NCI-H2029 (cell line): ENCODE data around the gene KARS1.

ENCODE experiments used
- DNase-seq: peaks from one replicate; lab custom pipeline; 2025; lab: John Stamatoyannopoulos, UW

The KARS1 gene

DNA sequence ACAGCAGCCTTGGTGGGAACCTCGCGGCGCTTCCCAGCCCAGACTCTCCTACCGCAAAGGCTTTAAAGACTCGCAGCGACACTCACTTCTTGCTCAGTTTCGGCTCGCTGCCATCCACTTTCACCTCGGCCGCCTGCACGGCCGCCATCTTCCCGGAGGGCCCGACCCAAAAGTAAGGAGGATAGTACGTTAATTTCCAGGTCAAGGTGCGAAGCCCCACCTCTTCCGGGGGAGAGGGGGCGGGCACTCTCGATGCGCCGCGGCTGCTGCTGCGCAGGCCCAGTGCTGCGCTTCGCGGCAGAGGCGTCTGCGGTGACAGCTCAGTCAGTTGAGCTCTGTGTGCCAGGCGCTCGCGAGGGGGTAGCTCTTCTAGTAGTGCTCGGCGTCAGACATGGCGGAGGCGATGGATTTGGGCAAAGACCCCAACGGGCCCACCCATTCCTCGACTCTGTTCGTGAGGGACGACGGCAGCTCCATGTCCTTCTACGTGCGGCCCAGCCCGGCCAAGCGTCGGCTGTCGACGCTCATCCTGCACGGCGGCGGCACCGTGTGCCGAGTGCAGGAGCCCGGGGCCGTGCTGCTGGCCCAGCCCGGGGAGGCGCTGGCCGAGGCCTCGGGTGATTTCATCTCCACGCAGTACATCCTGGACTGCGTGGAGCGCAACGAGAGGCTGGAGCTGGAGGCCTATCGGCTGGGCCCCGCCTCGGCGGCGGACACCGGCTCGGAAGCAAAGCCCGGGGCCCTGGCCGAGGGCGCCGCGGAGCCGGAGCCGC lies at the start of gene KARS1, which contains the start of gene TERF2IP:
TSS of gene KARS1 (minus strand) at position 174 of the 773 bp plus-strand sequence. CDS start at position 148, 26 bp downstream.
TSS of gene TERF2IP (plus strand) at position 282 of the 773 bp plus-strand sequence. CDS start at position 392, 110 bp downstream.
- DNase-seq, result peak; percentile 75

DNA sequence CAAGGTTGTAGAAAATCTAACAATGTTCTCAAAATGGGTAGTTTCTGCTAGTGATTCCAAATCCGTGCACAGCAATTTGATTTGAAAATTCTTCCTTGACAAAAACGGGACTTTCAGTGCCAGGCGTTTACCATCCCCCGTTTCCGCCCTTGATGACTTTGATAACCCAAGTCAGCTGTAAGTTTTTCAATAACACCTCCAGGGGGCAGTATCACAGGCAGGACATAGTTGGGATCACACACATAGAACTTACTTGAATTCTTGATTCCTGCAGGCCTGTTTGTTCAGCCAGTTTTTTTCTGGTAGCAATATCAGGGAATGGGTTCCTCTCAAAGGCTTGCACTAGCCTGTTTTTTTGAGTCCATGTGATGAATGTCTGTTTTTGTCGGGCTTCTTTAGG lies 48.2 kb upstream of the KARS1 start:
- no peak for DNase-seq

DNA sequence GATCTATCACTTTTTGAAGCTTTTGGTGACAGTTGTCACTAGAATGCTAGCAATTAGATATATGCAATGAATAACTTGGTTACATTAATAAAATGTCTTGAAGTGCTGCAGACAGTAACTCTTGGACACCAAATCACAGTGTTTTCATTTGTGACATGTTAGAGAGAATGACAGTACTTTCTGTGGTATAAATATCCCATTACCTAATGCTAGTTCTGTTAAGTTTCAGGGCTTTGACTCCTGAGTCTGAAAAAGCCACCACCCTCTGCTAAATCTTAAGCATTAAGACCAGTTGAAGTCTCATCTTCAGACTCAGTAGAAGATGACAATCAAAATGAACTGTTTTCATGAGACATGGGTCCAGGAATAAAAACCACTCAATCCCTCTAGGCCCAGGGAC lies 39.9 kb upstream of the KARS1 start:
- no peak for DNase-seq

DNA sequence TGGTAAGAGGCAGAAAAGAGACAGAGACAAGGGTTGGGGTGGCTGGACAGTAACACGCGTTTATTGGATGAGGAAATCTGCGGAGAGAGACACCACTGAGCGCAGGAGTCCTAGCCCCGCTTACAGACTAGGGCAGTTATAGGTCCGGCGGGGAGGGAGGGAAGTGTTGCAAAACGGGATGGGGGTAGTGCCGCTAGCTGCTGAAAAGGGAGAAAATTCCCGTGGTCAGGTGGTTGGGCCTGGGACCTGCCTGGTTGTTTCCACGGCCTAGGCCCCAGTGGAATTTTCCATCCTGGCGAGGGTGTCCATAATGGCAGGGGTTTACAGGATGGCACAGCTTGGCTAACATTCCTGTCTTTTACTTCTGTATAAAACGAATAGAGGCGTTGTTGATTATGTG lies 34.8 kb upstream of the KARS1 start:
- DNase-seq, result no peak

DNA sequence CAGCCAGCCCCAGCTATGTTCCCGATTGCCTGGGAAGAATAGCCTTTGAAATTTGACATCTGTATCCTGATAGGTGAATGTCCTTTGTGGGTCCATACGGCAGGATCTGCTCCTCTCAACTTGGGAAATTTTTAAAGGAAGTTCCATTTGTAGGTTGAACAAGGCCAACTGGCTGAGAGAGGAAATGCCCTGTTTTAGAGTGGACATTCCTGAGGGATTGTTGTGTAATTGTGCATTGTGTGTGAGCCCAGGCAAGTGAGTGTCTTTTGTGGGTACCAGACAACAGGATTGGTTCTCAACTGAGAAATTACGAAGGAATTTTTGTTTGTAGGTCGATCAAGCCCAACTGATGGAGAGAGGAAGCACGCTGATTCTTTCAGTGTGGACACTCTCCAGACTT lies 31.9 kb upstream of the KARS1 start:
- no peak for DNase-seq

DNA sequence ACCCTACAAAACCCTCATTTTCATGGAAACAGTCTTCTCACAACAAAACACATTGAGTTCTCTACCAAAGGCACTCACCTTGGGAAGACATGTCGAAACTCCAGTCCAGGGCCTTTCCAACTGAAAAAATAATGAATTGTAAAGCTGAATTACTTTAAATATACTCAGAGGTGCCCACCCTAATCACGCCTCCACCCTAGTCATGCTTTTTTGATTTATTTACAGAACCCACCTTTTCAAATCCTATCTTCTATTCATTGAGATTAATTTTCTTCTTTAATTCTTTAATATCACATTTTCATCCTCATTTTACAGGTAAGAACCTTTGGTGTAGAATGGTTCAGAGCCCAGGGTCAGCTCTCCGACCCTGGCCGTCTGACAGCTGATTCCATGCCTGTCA lies 29.4 kb upstream of the KARS1 start, which contains the start of gene CPHXL2:
TSS of gene CPHXL2 (minus strand) at position 101 of the 400 bp plus-strand sequence. CDS start at position 91, 10 bp downstream.
- no peak for DNase-seq

DNA sequence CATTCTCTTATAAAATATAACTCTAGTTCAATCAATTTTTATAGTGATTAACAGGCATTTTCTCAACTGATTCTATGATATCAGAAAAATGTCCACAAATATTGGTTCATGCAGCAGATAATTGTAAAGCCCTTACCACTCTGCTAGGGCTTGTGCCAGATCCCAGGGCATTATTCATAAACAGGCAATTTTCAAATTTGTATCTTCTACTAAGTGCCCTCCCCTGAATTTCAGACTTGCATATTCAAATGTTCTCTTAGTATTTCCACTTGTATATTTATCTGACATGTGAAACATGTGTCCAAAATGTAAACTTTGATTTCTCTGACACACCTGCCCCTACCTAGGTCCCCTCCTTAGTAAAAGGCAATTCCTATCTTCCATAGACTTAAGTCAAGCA lies 20.0 kb upstream of the KARS1 start:
- no peak for DNase-seq

DNA sequence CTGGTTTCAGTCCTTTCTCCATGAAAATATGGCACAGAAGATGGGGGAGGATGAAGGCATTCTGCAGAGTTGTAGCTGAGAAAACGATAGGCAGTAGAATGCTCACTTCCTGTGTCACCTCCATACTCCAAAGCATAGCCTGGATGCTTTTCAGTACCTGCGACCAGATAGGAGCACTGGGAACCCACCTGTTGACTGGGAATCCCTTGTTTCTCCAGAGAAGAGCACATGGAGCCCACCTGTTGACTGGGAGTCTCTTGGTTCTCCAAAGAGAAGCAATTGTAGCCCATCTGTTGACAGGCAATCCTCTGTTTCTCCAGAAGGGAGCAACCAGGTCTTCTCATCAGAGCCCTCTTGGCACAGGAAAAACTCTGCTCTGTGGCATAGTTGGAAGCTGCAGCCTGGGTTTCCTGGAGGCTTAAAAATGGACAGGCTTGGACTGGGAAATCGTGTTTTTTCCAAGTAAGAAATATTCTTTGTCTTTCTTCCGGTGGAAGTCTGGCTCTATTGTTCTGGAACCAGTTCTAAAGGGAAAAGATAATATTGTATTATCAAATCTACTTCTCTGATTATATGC lies 13.3 kb upstream of the KARS1 start:
- no peak for DNase-seq

DNA sequence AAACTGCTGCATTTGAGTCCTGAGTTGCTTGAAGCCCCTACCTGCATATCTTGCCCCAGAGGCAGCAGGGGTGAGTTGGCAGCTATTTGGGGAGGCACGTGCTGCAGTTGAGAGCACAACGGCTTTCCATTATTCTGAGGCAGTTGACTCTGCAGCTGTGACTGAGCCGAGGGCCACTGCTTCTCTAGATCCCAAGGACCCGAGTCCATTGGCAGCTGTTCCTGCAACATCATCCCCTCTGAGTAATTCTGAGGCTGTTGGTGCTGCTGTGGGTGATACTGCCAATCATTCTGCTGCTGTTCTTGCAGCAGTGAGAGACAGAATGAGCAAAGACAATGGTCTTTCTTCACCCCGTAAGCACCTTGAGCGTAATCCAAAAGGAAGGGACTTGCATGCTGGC lies 12.9 kb upstream of the KARS1 start:
- DNase-seq, result no peak

DNA sequence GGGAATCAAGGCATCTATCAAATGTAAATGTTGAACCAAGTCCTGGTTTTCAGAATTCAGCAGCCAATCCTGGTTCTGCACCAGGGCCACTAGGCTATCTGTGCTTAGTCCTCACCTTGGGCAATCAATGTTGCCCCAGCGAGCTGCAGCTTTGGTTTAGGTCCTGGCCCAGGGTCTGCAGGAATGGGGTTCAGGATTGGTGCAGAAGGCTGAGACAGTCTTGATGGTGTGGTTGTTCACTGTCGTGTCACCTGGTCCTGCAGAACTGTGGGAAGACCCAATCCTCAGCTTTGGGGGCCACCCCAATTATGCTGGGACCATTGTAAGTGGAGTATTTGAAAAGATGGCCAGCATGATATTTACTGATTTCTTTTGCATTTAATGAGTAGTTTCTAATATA lies 10.7 kb upstream of the KARS1 start:
- no peak for DNase-seq

DNA sequence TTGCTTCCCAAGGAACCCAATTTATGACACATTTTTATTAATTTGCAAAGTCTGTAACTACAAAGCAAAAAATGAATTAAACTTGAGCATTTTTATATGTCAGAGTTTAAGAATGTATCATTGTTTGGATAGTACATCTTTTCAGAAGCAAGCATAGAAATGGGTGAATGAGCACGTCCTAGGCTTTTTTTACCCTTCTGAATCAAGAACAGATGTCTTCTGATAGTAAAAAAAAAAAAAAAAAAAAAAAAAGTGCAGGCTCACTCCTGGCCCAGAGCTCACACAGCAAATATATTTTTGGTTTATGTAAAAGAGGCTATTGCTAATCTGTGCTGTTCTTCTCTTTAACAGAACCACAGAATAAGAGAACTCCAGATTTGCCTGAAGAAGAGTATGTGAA lies 6.5 kb upstream of the KARS1 start:
- no peak for DNase-seq

DNA sequence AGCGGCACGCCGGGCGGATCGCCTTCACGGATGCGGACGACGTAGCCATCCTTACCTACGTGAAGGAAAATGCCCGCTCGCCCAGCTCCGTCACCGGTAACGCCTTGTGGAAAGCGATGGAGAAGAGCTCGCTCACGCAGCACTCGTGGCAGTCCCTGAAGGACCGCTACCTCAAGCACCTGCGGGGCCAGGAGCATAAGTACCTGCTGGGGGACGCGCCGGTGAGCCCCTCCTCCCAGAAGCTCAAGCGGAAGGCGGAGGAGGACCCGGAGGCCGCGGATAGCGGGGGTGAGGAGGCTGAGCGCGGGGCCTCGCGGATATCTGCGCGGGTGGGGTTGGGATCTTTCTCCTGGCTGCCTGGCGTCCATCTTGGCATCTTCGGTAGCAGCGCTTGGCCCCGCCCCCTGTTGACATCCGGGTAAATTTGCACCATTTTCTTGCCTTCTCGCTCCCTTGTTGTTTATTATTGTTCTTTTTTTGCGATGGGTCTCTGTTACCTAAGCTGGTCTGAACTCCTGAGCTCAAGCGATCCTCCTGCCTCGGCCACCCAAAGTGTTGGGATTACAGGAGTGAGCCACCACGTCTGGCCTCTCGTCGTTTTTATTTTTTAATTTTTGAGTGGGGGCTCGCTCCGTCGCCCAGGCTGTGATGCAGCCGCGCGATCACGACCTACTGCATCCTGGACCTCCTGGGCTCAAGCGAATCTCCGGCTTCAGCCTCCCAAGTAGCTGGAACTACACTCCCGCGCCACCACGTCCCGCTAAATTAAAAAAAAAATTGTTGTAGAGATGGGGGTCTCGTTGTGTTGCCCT lies 1.0 kb upstream of the KARS1 start:
- DNase-seq, result peak; percentile 34

DNA sequence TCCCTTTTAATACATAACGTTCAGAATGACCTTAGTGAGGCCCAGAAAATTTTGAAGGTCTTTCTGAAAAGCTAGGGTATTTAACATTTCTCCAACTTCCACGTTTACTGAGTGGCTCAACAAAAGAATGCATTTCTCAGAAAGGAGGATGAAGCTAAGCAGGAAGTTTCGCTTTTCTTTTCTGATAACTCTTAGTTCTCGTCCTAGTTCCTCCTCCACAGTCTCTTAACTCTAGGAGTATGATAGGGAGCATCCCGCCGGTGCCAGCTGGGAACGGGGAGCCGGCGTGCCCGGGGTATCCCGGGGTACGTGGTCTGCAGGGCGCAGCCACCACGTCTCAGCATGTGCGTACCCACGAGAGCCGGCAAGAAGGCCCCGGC lies 363 bp downstream of the KARS1 start:
- no peak for DNase-seq

DNA sequence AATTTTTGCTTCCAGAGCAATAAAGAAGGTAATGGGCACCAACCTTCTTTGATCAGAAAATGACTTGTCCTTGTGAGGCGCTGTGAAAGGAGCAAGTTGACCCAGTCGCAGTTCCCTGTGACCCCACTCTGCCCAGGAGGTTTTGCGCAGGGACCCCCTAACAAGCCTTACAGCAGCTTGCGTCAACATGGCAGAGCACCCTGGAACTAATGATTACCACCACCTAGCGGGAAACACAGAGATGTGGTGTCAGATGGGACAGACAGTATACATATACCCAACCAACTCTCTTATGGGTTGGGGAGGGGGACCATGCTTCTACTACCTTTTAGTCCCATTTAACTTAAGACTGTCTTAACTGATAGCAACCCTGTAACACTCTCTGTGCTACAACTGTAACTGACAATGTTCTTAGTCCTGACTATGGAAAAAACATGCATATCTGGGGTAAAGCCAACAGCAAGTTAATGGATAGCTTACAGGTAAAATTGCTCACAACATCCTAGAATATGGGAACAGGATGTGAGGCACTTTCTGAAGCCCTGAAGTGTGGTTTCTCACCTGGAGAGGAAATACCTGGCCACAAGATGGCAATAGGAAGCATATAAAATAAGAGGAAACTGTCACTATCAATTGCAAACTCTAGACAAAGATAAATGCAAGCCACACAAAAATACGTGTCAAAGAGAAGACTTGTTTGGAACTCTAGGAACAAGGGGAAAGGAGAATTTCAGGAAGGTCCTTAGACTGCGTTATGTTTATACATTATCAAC lies 3.0 kb downstream of the KARS1 start:
- no peak for DNase-seq

DNA sequence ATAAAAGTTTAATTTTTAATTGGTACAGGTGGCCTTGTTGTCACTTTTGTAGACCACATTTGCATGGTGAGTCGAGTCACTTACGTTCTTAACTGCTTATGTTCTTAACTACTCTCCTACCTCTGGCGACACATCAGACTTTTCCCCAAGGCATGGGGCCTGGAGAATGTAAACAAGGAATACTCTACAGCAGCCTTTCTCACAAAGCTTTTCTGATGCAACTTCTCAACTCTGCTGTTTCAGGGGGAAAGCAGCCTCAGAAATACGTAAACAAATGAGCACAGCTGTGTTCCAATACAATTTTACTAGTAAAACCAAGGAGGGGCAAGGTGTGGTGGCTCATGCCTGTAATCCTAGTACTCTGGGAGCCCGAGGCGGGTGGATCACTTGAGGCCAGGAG lies 6.9 kb downstream of the KARS1 start:
- no peak for DNase-seq

DNA sequence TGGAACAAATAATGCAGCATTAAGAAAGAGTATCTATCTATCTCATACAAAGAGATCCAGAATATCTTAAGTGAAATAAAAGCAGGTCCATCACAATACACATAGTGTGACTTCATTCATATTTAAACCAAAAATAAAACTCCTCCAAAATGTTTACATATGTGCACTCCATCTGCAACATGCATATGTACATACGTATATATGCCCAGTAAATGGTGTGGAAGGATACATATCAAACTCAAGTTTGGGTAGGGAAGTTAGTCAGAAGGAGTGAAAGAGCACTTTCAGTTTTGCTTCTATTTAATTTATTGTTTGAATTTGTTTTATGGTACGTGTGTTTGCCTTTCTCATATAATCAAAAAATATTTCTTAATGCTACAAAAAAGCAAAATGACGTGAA lies 12.4 kb downstream of the KARS1 start:
- DNase-seq, result no peak

DNA sequence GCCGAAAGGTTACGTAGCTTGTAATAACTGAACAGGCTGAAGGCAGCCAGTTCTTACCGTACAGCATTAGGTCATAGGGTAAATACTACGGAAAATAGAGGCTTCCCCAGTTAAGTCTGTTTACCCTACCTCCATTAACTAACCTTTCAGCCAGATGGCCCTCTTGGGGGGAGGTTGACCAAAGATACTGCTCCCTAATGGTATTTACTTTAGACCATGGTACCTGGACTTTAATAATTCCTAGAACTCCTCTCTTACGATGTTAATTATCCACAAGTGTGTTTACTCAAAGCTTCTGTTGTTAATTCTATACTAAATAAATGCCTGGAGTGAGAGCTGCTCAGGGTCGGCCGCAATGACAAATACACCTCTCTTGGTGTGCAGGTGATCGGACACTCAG lies 14.6 kb downstream of the KARS1 start:
- DNase-seq, result peak; percentile 71

DNA sequence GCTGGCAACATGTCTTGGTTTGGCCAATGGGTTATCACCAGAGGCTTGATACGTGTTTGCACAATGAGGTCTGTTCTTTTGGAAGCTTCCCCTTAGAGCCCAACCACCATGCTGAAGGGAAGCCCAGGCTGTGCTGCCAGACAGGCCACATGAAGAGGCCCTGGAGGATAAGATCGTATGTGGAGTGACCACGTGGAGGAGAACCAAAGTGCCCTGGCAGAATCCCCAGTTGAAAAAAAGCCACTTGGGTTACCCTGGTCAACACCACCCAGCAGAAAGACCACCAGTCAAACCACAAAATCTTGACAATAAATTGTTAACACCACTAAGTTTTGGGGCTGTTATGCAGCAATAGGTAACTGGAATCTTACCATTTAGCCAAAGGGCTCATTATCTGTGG lies 17.4 kb downstream of the KARS1 start:
- no peak for DNase-seq

DNA sequence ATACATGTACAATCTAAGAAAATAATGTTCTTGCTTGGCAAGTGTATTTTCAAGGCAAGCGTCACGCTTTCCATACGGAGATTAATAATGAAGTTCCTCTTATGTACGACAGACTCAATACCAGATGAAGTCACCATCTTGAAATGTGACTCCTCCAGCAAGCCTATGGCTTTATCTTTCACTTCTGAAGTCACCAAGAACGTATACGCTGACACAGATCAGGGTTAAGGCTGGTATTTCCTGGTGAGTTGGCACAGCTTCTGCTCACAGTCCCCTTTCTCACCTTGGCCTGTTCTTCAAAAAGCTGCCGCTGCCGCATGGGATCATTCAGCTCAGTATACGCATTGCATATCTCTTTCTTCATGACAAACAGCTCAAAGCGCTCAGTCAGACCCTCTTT lies 18.3 kb downstream of the KARS1 start:
- DNase-seq, result no peak

DNA sequence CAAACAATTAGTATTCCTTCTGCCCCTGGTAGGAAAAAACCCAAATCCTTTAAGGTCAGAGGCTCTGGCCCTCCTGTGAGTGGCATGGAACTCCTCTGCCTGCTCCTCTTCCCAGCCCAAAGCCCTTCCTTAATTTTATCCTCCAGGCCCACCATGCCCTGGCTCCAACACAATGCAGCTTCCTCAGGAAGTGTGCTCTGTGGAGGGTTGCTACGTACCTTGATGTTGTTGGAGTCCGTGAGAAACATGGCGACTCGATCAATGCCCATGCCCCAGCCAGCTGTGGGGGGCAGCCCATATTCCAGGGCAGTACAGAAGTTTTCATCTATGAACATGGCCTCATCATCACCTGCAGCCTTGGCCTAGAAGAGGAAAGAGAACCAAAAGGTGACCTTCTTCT lies 19.1 kb downstream of the KARS1 start:
- DNase-seq, result no peak

DNA sequence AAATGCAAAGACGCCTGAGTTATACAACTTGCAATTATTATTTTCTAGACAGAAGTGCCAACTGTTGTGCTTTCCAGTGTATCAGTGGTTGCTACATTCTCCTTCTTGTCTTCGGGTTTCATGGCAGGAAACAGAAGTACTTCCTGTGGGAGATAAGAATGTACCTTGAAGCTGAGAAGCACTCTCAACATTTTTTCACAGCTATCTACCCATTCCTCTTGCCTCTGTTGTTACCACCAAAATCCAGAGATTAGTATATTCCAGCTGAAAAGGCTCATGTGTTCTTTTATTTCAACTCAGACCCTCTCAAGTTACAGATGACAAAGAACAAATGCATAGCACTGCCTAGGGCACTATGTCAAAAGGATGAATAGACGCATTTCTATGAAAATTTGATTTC lies 19.6 kb downstream of the KARS1 start:
- DNase-seq, result no peak

DNA sequence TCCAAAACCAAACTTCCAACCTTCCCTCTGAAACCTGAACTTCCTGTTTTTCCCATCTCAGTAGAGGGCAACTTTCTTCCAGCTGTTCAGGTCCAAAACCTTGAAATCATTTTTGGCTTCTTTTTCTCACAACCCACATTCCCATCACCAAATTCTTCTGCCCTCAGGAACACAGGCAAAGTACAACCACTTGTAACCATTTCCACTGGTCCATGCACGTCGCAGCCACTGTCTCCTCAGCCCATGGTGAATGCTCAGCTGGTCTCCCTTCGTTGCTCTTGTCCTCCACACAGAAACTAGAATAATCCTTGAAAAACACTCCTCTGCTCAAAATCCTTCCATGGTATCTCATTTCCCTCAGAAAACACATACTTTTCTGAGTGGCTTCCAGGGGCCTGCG lies 20.7 kb downstream of the KARS1 start:
- DNase-seq, result no peak
